Measurements from ENCODE around the gene ARL11. TPM values are rescaled to one million over a fixed set of nuclear protein-coding genes. Genes with fewer than 3 reads are reported as not detected.
A peak's percentile ranks its signal among the peaks of the same experiment; 100 is the strongest.

The ARL11 gene
- total RNA-seq (1 to 10 TPM; 2.2 to 7.6 TPM), polyA plus RNA-seq (ENCODE audit: insufficient read length in 6 of 6) (under 1 TPM; 0.44 to 0.69 (median 0.56) TPM)
- long read RNA-seq, donor 1, partial matches to known transcripts, result 0 of 1 reads
- long read RNA-seq, donor 1, other reads (novel, unspliced or antisense), result 0 of 1 reads
- long read RNA-seq, donor 2, result 0 reads
- long read RNA-seq, donor 3, partial matches to known transcripts, result 0 of 1 reads
- long read RNA-seq, donor 3, other reads (novel, unspliced or antisense), result 0 of 1 reads
- long read RNA-seq, donor 4, transcript ARL11-201 (2 exons, 3,760 nt), result major isoform, 9 of 11 reads
- long read RNA-seq, donor 4, partial matches to known transcripts, result 0 of 11 reads
- long read RNA-seq, donor 4, other reads (novel, unspliced or antisense), result 2 of 11 reads
- long read RNA-seq, donor 5, result 0 reads
- long read RNA-seq, donor 6, result 0 reads
- long read RNA-seq, donor 7, partial matches to known transcripts, result 0 of 2 reads
- long read RNA-seq, donor 7, other reads (novel, unspliced or antisense), result 0 of 2 reads
- long read RNA-seq, donor 8, result 0 reads
- long read RNA-seq, donor 9, result 0 reads
- long read RNA-seq, donor 10, transcript ARL11-201 (2 exons, 3,760 nt), result major isoform, 8 of 16 reads
- long read RNA-seq, donor 10, partial matches to known transcripts, result 0 of 16 reads
- long read RNA-seq, donor 10, other reads (novel, unspliced or antisense), result 8 of 16 reads
- long read RNA-seq, donor 11, partial matches to known transcripts, result 0 of 1 reads
- long read RNA-seq, donor 11, other reads (novel, unspliced or antisense), result 0 of 1 reads
- long read RNA-seq, donor 12, result 0 reads

GRCh38 chr13:49627831-49628652 lies at the start of gene ARL11:
TSS of gene ARL11 (plus strand) at chr13:49628507. CDS start at chr13:49630448, 1,941 bp downstream.
- peak within 1 kb of the TSS in 1 of 2 donors; percentile 55 for H3K4me3 ChIP-seq
- DNase-seq, result peak in 2 of 4 donors; percentile 87 to 94

GRCh38 chr13:49579501-49579900 lies 48.8 kb upstream of the ARL11 start:
- intact Hi-C loops (cut with DNase I), result no loop called here
- no peak for TF ChIP-seq CTCF (IDR thresholded peaks at IDR 0.05)
- Histone ChIP-seq H3K9me3 (no peaks in the 10 kb centered on the region), H3K4me3 (no peak overlapping the region), H3K27me3 (no peaks in the 10 kb centered on the region), H3K36me3 (peaks cover 0 to 31% of the 10 kb centered on the region in 2 donors), H3K4me1 (peaks cover 0 to 12% of the 10 kb centered on the region in 2 donors), H3K27ac (no peak overlapping the region)
- no peak for ATAC-seq
- DNase-seq, result no peak

More at GRCh38 chr13:49627831-49628652, at the start of gene ARL11:
- no peak for TF ChIP-seq CTCF (IDR thresholded peaks at IDR 0.05)
- Histone ChIP-seq H3K4me1 (peaks cover 0 to 65% of the 10 kb centered on the region in 2 donors), H3K27me3 (no peaks in the 10 kb centered on the region), H3K36me3 (peaks cover 0 to 7% of the 10 kb centered on the region in 2 donors), H3K9me3 (no peaks in the 10 kb centered on the region), H3K27ac (peak within 1 kb of the TSS; percentile 16 to 80)
- peak; percentile 78 for ATAC-seq
- intact Hi-C loops (cut with DNase I), result no loop called here

GRCh38 chr13:49580980-49581680 lies 47.2 kb upstream of the ARL11 start:
- H3K4me1 ChIP-seq, result peaks cover 0 to 21% of the 10 kb centered on the region in 2 donors
- TF ChIP-seq CTCF (IDR thresholded peaks at IDR 0.05), result no peak
- H3K36me3 ChIP-seq, result peaks cover 0 to 31% of the 10 kb centered on the region in 2 donors
- H3K27ac ChIP-seq, result no peak overlapping the region
- H3K4me3 ChIP-seq, result no peak overlapping the region
- H3K9me3 ChIP-seq, result no peaks in the 10 kb centered on the region
- ATAC-seq (no peak), DNase-seq (no peak)
- H3K27me3 ChIP-seq, result no peaks in the 10 kb centered on the region
- intact Hi-C loops (cut with DNase I), result no loop called here

GRCh38 chr13:49584771-49585182 lies 43.5 kb upstream of the ARL11 start:
- peak; percentile 30 for ATAC-seq
- DNase-seq, result no peak
- peak overlapping the region; percentile 96 to 98 for H3K4me3 ChIP-seq
- TF ChIP-seq CTCF (IDR thresholded peaks at IDR 0.05), result no peak
- H3K4me1 ChIP-seq, result peaks cover 0 to 24% of the 10 kb centered on the region in 2 donors
- intact Hi-C loops (cut with DNase I), result no loop called here
- H3K9me3 ChIP-seq, result no peaks in the 10 kb centered on the region
- peaks cover 0 to 22% of the 10 kb centered on the region in 2 donors for H3K36me3 ChIP-seq
- no peaks in the 10 kb centered on the region for H3K27me3 ChIP-seq
- peak overlapping the region; percentile 74 to 86 for H3K27ac ChIP-seq

Measured in left lung (tissue), 14 donors.